ENCODE results near the gene RNF19B. TPM values are rescaled to one million over a fixed set of nuclear protein-coding genes. Genes with fewer than 3 reads are reported as not detected.

RNF19B gene
- total and polyA plus RNA-seq, 2 of the 13 experiments (the other 11 are each of a cell fraction or from before 2014, with no cell fraction given) = 15.3 to 22.5 TPM

- Histone ChIP-seq H3K79me2 (ENCODE audit: insufficient read depth, low read length) (no peaks in the 10 kb centered on the region), H2AFZ (ENCODE audit: low read length) (no peak overlapping the region), H3K27me3 (ENCODE audit: control insufficient read depth in 1 of 2, insufficient read depth in 2 of 2, low read length in 2 of 2) (peaks cover 2 to 21% of the 10 kb centered on the region in 2 experiments; a peak in 3 of 5 replicates), H3K4me2 (ENCODE audit: low read depth, low read length) (no peak overlapping the region), H3K4me3 (replicated peaks in 1 of 3; ENCODE audit: insufficient read depth in 1 of 3, low read depth in 2 of 3, low read length in 3 of 3) (no peak overlapping the region), H3K36me3 (replicated peaks in 1 of 2; ENCODE audit: control insufficient read depth in 1 of 2, insufficient read depth in 2 of 2, low read length in 2 of 2) (no peaks in the 10 kb centered on the region), H3K4me1 (ENCODE audit: insufficient read depth, low read length) (peaks cover 41% of the 10 kb centered on the region), H3K9me3 (ENCODE audit: low read length) (no peaks in the 10 kb centered on the region), H4K20me1 (ENCODE audit: insufficient read depth, low read length) (no peaks in the 10 kb centered on the region), H3K27ac (ENCODE audit: extremely low read length, insufficient read depth, low read length) (no peak overlapping the region), H3K9ac (ENCODE audit: insufficient read depth, low read depth, low read length) (no peak overlapping the region)
- TF ChIP-seq DRAP1 (CRISPR knock-in tag; IDR thresholded peaks at IDR 0.05) (no peak), HHEX (CRISPR knock-in tag; IDR thresholded peaks at IDR 0.05) (no peak), ZNF576 (CRISPR knock-in tag; IDR thresholded peaks at IDR 0.05) (no peak), ATF7-NPFF (CRISPR knock-in tag; IDR thresholded peaks at IDR 0.05; ENCODE audit: low read depth) (no peak), NRL (CRISPR knock-in tag; IDR thresholded peaks at IDR 0.05; ENCODE audit: borderline replicate concordance) (no peak), PHF8 (CRISPR knock-in tag; IDR thresholded peaks at IDR 0.05) (no peak), JDP2 (CRISPR knock-in tag; IDR thresholded peaks at IDR 0.05; ENCODE audit: borderline replicate concordance) (no peak), ZBTB7A (CRISPR knock-in tag; IDR thresholded peaks at IDR 0.05) (no peak), DNMT3B (CRISPR knock-in tag; conservative IDR thresholded peaks at IDR 0.05) (no peak), HNF1A (IDR thresholded peaks at IDR 0.05; ENCODE audit: low read depth) (no peak), HNF1A (CRISPR knock-in tag; IDR thresholded peaks at IDR 0.05; ENCODE audit: borderline replicate concordance) (no peak), ZNF704 (CRISPR knock-in tag; IDR thresholded peaks at IDR 0.05; ENCODE audit: borderline replicate concordance) (no peak), ZNF354B (CRISPR knock-in tag; IDR thresholded peaks at IDR 0.05) (no peak), ZMYM3 (CRISPR knock-in tag; IDR thresholded peaks at IDR 0.05) (no peak)
- no peak for ATAC-seq
- CTCF ChIA-PET (ENCODE audit: low intra/inter-chr PET ratio, low total read pairs) = no interaction called here
- FAIRE-seq = no peak
- POLR2A ChIA-PET = no interaction called here
- no peak for DNase-seq (ENCODE audit: low spot score)
- intact Hi-C loops (cut with micrococcal nuclease; ENCODE audit: unreplicated experiment) (no loop called here), in situ Hi-C loops (cut with HindIII; ENCODE audit: extremely low pct_ligation_motif_present, low pct_unique_long_range_greater_than_20kb) (no loop called here)
- no TSS peak for BruUV-seq (replicated peaks)
- 54% methylated on average over 3 of the region's 7 CpGs for WGBS (ENCODE audit: low lambda C conversion rate)
Observed at GRCh38 chr1:32920833-32921232, 43.8 kb downstream of the RNF19B start.
